Nephron (organoid): ENCODE data around the gene DPH1.

Source experiments
- H3K27ac Mint-ChIP-seq, 3 experiments: 2 replicates each; pipeline ENCODE4 v1.8.0; 2020; ENCODE audit warnings: mixed read lengths in 3 of 3, mild to moderate bottlenecking in 2 of 3, moderate library complexity in 1 of 3
- H3K27me3 Mint-ChIP-seq: 2 replicates; pipeline ENCODE4 v1.8.0; 2021; ENCODE audit warnings: low read depth, mild to moderate bottlenecking, moderate library complexity, mixed read lengths
- H3K36me3 Mint-ChIP-seq: 2 replicates; pipeline ENCODE4 v1.8.0; 2020; ENCODE audit warnings: low read depth, mixed read lengths
- H3K4me1 Mint-ChIP-seq: 2 replicates; pipeline ENCODE4 v1.8.0; 2020; ENCODE audit warnings: mixed read lengths
- H3K4me3 Mint-ChIP-seq, 3 experiments: 2 replicates each; pipeline ENCODE4 v1.8.0; 2020; ENCODE audit warnings: mild to moderate bottlenecking in 3 of 3, mixed read lengths in 3 of 3, moderate library complexity in 2 of 3
- H3K9me3 Mint-ChIP-seq: 2 replicates; pipeline ENCODE4 v1.8.0; 2020; ENCODE audit warnings: mixed read lengths
- CTCF ChIP-seq, 3 experiments: fragments of 200-600 bp; sonication (generic); IDR thresholded peaks; one replicate each; pipeline ENCODE4 v1.5.0; 2021; ENCODE audit warnings: antibody characterized with exemption in 3 of 3; ENCODE audit not compliant: unreplicated experiment in 3 of 3

DPH1 gene

GRCh38 chr17:2049333-2050299, 19.7 kb downstream of the DPH1 start:
- H3K9me3 Mint-ChIP-seq, result no peaks in the 10 kb centered on the region
- peaks cover 48% of the 10 kb centered on the region for H3K27me3 Mint-ChIP-seq
- no peak for TF ChIP-seq CTCF (IDR thresholded peaks at IDR 0.05; ENCODE audit: unreplicated experiment in 3 of 3)
- H3K36me3 Mint-ChIP-seq, result peaks cover 2% of the 10 kb centered on the region
- peak overlapping the region in 2 of 3 experiments; percentile 44 to 51 for H3K27ac Mint-ChIP-seq
- peaks cover 17% of the 10 kb centered on the region for H3K4me1 Mint-ChIP-seq
- peak overlapping the region; percentile 81 to 87 (median 84) for H3K4me3 Mint-ChIP-seq

GRCh38 chr17:2050300-2051060, 20.5 kb downstream of the DPH1 start:
- no peaks in the 10 kb centered on the region for H3K36me3 Mint-ChIP-seq
- H3K4me3 Mint-ChIP-seq, result no peak overlapping the region
- H3K27ac Mint-ChIP-seq, result no peak overlapping the region
- H3K27me3 Mint-ChIP-seq, result peaks cover 52% of the 10 kb centered on the region
- no peak for TF ChIP-seq CTCF (IDR thresholded peaks at IDR 0.05; ENCODE audit: unreplicated experiment in 3 of 3)
- peaks cover 17% of the 10 kb centered on the region for H3K4me1 Mint-ChIP-seq
- no peaks in the 10 kb centered on the region for H3K9me3 Mint-ChIP-seq

GRCh38 chr17:2051061-2051932, 21.3 kb downstream of the DPH1 start:
- Mint-ChIP-seq H3K4me1 (peaks cover 17% of the 10 kb centered on the region), H3K36me3 (no peaks in the 10 kb centered on the region), H3K4me3 (peak overlapping the region; percentile 75 to 79 (median 76)), H3K9me3 (no peaks in the 10 kb centered on the region), H3K27ac (no peak overlapping the region), H3K27me3 (peaks cover 48% of the 10 kb centered on the region)
- no peak for TF ChIP-seq CTCF (IDR thresholded peaks at IDR 0.05; ENCODE audit: unreplicated experiment in 3 of 3)

GRCh38 chr17:2051933-2052559, 22.1 kb downstream of the DPH1 start:
- Mint-ChIP-seq H3K4me3 (peak overlapping the region; percentile 69 to 75 (median 70)), H3K27ac (no peak overlapping the region), H3K9me3 (no peaks in the 10 kb centered on the region), H3K27me3 (peaks cover 50% of the 10 kb centered on the region), H3K36me3 (no peaks in the 10 kb centered on the region), H3K4me1 (peaks cover 17% of the 10 kb centered on the region)
- TF ChIP-seq CTCF (IDR thresholded peaks at IDR 0.05; ENCODE audit: unreplicated experiment in 3 of 3), result no peak
